Fibroblast of villous mesenchyme (primary cell): ENCODE results near the gene APOBEC2. TPM values are rescaled to one million over a fixed set of nuclear protein-coding genes. Genes with fewer than 3 reads are reported as not detected.

ENCODE experiments used
- DNase-seq: peaks from one replicate; pipeline ENCODE4 v3.0.0-alpha.2; 2010; ENCODE audit warnings: low read depth
- H3K4me3 ChIP-seq: 2 replicates; pipeline ENCODE4 v1.5.1; 2011; ENCODE audit warnings: low read depth, mild to moderate bottlenecking, low read length
- total RNA-seq: library from RNA; depleted of rRNA; stranded (reverse); fragments of >200 nt; gene quantifications from 2 replicates; pipeline ENCODE4 v1.2.3, GENCODE V29; 2012
- TF ChIP-seq, protein P1 (sequence below): IDR thresholded peaks from 2 replicates; pipeline ENCODE4 v1.5.1; 2012; ENCODE audit warnings: low read depth, mild to moderate bottlenecking, low read length; ENCODE audit not compliant: insufficient read depth

APOBEC2 gene
- total RNA-seq, 1 donor = not detected

DNA sequence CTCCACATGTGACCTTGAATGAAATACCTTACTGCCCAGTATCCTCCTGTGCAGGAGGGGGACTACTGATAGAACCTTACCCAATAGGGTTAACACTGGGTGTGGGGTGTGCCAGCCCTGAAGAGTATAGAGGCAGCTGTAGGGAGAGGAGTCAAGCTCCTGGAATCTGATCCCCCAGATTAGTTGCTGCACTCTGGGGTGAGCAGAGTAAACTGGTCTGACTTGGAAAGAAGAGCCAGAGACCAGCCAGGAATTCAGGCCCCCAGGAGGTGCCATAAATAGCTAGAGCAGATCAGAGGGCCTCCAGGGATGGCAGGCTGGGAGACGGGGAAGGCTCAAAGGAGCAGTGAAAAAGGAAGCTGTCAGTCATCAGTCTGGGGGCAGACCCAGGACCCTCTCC lies 3.5 kb upstream of the APOBEC2 start:
- TF ChIP-seq, protein P1, sequence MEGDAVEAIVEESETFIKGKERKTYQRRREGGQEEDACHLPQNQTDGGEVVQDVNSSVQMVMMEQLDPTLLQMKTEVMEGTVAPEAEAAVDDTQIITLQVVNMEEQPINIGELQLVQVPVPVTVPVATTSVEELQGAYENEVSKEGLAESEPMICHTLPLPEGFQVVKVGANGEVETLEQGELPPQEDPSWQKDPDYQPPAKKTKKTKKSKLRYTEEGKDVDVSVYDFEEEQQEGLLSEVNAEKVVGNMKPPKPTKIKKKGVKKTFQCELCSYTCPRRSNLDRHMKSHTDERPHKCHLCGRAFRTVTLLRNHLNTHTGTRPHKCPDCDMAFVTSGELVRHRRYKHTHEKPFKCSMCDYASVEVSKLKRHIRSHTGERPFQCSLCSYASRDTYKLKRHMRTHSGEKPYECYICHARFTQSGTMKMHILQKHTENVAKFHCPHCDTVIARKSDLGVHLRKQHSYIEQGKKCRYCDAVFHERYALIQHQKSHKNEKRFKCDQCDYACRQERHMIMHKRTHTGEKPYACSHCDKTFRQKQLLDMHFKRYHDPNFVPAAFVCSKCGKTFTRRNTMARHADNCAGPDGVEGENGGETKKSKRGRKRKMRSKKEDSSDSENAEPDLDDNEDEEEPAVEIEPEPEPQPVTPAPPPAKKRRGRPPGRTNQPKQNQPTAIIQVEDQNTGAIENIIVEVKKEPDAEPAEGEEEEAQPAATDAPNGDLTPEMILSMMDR = no peak
- DNase-seq = no peak
- H3K4me3 ChIP-seq = no peak overlapping the region

- TF ChIP-seq, protein P1 = no peak
- no peak for DNase-seq
- no peak overlapping the region for H3K4me3 ChIP-seq
Observed at GRCh38 chr6:41049955-41050354, 3.0 kb upstream of the APOBEC2 start.

DNA sequence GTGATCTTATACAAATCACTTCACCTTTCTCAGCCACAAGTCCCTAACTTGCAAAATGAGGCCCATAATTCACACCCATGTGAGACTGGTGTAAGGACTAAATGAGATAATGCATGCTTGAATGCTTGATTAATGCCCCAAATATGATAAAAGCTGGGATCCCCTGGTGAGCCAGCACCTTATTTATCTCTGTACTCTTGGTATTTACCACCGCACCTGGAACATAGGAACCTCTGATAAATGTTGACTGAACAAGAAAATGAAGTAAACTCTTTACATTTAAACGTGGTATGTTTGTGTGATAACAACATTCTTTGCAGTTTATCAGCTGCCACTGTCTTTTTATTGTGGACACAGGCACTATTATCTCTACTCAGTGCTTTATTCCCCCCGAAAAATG lies 2.5 kb upstream of the APOBEC2 start:
- H3K4me3 ChIP-seq = no peak overlapping the region
- no peak for DNase-seq
- TF ChIP-seq, protein P1 = no peak

- TF ChIP-seq, protein P1 = no peak
- no peak overlapping the region for H3K4me3 ChIP-seq
- no peak for DNase-seq
Observed at GRCh38 chr6:41051873-41052272, 1.1 kb upstream of the APOBEC2 start.

GRCh38 chr6:41054511-41054910 lies 1.5 kb downstream of the APOBEC2 start:
- no peak overlapping the region for H3K4me3 ChIP-seq
- no peak for DNase-seq
- TF ChIP-seq, protein P1 = no peak

DNA sequence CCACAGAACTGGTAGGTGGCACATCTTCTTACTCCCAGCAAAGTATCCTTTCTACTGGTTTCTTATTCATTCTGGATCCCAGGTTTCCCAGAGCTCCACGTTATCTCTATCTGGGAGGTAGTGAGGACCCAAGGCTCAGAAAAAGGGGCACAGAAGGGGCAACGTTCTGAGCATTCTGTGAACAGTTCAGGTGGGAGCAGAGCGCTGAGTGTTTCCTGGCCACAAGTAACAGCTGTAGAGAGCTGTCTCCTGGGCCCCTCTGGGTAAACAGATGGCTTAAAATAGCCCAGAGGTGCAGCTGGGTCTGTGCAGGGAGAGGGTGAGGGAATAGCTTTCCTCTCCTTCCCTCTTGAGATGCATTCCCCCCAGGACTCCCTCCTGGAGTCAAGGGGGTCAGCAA lies 2.1 kb downstream of the APOBEC2 start:
- TF ChIP-seq, protein P1 = no peak
- DNase-seq = no peak
- no peak overlapping the region for H3K4me3 ChIP-seq

DNA sequence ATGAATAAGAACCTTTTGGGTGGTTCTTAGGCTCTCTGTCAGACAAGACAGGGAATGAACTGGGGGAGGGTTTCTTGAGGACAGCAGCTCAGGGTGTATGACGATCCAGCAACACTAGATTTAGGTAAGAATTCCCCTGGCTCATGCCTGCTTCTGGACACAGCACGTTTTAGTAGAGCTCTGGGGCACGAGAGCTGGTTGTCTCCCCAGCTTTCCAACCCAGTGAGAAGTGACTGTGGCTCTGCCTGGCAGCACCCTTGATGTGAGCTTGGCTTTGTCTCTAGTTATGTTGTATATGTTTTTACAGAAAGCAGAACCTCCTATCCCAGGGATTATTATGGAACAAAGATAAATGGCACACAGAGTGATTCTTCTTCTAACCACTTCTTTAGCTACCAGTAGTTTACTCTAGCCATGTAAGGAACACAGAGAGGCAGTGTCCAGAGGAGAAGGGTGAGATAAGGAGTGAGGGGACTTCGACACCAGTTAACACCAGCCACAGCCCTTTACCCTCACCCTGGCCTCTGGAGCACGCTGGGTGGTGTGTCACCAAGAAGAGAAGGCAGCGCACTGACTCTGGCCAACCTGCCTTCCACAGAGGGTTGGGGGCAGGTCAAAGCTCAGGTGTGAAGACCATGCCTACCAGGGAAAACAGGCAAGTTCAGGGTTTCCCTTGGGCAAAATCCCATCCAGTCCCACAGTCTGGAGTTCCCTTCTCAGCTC lies 3.9 kb downstream of the APOBEC2 start:
- TF ChIP-seq, protein P1 = no peak
- no peak for DNase-seq
- no peak overlapping the region for H3K4me3 ChIP-seq
